T-helper 2 cell treated with Interferon-gamma antibody and Interleukin-4, amounts not matched to agents 5 μg/mL and 100 μg/mL, for 36 hours (primary cell): ENCODE data around the gene ACVRL1.

Source experiments
- DNase-seq: peaks from one replicate; pipeline ENCODE4 v3.0.0; 2021; ENCODE audit warnings: low spot score
- H3K27ac Mint-ChIP-seq: one replicate; pipeline ENCODE4 v1.8.0; 2021; ENCODE audit warnings: mild to moderate bottlenecking, mixed read lengths
- H3K27me3 Mint-ChIP-seq: one replicate; pipeline ENCODE4 v1.8.0; 2021; ENCODE audit warnings: low read depth, mixed read lengths
- H3K36me3 Mint-ChIP-seq: one replicate; pipeline ENCODE4 v1.8.0; 2021; ENCODE audit warnings: low read depth, mixed read lengths
- H3K4me1 Mint-ChIP-seq: one replicate; pipeline ENCODE4 v1.8.0; 2021; ENCODE audit warnings: low read depth, mixed read lengths
- H3K4me3 Mint-ChIP-seq: one replicate; pipeline ENCODE4 v1.8.0; 2022; ENCODE audit warnings: mild to moderate bottlenecking, moderate library complexity, mixed read lengths
- H3K9me3 Mint-ChIP-seq: one replicate; pipeline ENCODE4 v1.8.0; 2021; ENCODE audit warnings: mixed read lengths

Gene ACVRL1

DNA sequence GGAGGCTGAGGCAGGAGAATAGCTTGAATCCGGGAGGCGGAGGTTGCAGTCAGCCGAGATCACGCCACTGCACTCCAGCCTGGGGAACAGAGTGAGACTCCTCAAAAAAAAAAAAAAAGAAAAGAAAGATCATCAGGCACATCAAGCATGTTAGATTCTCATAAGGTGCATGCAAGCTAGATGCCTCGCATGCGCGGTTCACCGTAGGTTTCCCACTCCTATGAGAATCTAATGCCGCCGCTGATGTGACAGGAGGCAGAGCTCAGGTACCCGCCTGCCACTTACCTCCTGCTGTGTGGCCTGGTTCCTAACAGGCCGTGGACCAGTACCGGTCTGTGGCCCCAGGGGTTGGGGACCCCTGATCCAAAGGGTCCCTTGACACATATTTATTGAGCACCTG, 51.2 kb downstream of the ACVRL1 start:
- H3K27ac Mint-ChIP-seq: no peak overlapping the region
- H3K4me1 Mint-ChIP-seq: peaks cover 2% of the 10 kb centered on the region
- no peaks in the 10 kb centered on the region for H3K36me3 Mint-ChIP-seq
- no peak for DNase-seq
- no peaks in the 10 kb centered on the region for H3K9me3 Mint-ChIP-seq
- H3K27me3 Mint-ChIP-seq: peaks cover 51% of the 10 kb centered on the region
- H3K4me3 Mint-ChIP-seq: no peak overlapping the region

DNA sequence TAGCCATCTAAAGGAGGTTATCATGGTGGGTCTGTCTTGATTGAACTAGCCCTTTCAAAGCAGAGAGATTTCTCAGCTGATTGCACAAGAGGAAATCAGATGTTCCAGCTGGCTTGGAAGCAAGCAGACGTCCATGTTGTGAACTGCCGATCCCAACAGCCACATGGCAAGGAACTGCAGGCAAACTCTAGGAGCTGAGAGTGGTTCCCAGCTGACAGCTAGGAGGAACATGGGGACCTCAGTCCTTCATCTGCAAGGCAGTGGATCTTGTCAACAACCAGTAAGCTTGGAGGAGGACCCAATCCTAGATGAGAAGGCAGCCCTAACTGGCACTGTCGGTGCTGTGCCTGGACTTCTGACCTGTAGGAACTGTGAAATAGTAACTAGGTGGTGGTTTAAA, 51.9 kb downstream of the ACVRL1 start:
- Mint-ChIP-seq H3K27ac (no peak overlapping the region), H3K9me3 (no peaks in the 10 kb centered on the region), H3K27me3 (peaks cover 49% of the 10 kb centered on the region), H3K4me3 (no peak overlapping the region), H3K36me3 (no peaks in the 10 kb centered on the region), H3K4me1 (no peaks in the 10 kb centered on the region)
- DNase-seq: no peak

DNA sequence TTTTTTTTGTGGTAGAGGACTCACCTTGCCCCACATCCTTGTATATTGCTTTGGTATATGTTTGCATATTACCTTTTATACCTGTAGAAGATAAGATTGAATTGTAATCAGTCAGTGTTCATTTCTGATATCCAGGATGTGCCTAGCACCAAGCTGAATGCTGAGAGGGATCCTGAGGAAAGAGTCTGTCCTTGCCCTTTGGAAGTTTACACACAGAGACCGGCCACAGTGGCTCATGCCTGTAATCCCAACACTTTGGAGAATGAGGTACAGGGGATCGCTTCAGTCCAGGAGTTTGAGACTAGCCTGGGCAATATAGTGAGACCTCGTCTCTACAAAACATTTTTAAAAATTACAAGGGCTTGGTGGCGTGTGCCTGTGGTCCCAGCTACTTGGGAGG, 52.6 kb downstream of the ACVRL1 start:
- H3K36me3 Mint-ChIP-seq: no peaks in the 10 kb centered on the region
- H3K27ac Mint-ChIP-seq: no peak overlapping the region
- peaks cover 48% of the 10 kb centered on the region for H3K27me3 Mint-ChIP-seq
- no peaks in the 10 kb centered on the region for H3K4me1 Mint-ChIP-seq
- no peak for DNase-seq
- no peaks in the 10 kb centered on the region for H3K9me3 Mint-ChIP-seq
- H3K4me3 Mint-ChIP-seq: no peak overlapping the region

DNA sequence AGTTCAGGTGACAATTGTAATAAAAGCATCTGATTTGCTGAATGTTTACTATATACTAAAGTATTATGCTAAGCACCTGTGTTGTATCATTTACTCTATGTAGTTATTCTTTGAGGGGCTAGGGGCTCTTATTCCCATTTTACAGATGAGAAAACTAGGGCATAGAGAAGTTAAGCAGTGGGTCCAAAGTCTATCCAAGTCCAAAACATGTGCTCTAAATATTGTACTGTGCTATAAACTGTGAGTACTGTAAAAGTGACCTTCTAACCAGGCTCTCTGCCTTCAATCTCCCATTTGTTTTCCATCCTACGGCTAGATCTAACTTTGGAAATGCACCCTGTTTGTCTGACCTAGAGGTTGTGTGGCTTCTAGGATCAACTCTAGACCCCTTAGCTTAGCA, 53.2 kb downstream of the ACVRL1 start:
- no peaks in the 10 kb centered on the region for H3K4me1 Mint-ChIP-seq
- H3K36me3 Mint-ChIP-seq: no peaks in the 10 kb centered on the region
- H3K27me3 Mint-ChIP-seq: peaks cover 48% of the 10 kb centered on the region
- H3K4me3 Mint-ChIP-seq: no peak overlapping the region
- H3K27ac Mint-ChIP-seq: no peak overlapping the region
- H3K9me3 Mint-ChIP-seq: no peaks in the 10 kb centered on the region
- no peak for DNase-seq

DNA sequence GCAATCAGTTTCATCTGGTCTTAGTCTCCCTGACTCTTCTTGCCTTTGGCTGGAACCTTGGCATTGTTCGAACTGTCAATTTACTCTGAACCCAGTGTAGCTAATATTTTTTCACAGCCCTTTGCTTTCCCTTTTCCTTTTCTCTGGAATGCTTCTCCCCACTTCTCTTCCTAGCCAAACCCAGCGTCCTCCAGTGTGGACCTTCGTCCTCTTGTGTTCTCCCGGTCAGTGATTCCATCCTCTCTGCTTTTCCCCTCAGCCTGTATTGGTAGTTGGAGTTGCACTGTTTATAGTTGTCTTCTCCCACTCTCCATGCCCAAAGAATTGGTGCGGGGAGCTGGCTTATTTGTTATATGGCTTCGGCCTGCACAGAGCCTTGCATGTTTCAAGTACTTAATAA, 53.6 kb downstream of the ACVRL1 start:
- no peaks in the 10 kb centered on the region for H3K36me3 Mint-ChIP-seq
- no peak for DNase-seq
- H3K4me1 Mint-ChIP-seq: no peaks in the 10 kb centered on the region
- H3K27me3 Mint-ChIP-seq: peaks cover 48% of the 10 kb centered on the region
- H3K27ac Mint-ChIP-seq: no peak overlapping the region
- H3K9me3 Mint-ChIP-seq: no peaks in the 10 kb centered on the region
- no peak overlapping the region for H3K4me3 Mint-ChIP-seq

DNA sequence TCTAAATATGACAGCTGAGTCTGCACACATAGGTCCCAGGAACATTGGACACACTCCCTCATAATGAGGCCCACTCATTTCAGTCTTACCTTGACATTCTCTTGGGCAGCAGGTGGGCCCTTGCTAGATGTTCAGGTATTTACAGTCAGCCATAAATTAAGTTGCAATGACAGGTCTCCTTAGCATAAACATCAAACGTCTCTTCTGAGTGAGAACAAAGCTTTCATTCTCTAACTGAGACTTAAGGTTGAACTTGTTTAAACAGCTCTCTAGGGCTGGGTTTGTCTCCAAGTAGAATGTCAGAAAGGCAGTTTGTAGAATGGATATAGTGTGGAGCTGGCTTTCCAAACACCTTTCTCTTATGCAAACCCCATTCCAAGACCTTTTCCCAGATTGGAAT, 54.5 kb downstream of the ACVRL1 start:
- H3K9me3 Mint-ChIP-seq: no peaks in the 10 kb centered on the region
- H3K36me3 Mint-ChIP-seq: no peaks in the 10 kb centered on the region
- no peak overlapping the region for H3K27ac Mint-ChIP-seq
- H3K27me3 Mint-ChIP-seq: peaks cover 49% of the 10 kb centered on the region
- H3K4me3 Mint-ChIP-seq: no peak overlapping the region
- no peak for DNase-seq
- no peaks in the 10 kb centered on the region for H3K4me1 Mint-ChIP-seq

DNA sequence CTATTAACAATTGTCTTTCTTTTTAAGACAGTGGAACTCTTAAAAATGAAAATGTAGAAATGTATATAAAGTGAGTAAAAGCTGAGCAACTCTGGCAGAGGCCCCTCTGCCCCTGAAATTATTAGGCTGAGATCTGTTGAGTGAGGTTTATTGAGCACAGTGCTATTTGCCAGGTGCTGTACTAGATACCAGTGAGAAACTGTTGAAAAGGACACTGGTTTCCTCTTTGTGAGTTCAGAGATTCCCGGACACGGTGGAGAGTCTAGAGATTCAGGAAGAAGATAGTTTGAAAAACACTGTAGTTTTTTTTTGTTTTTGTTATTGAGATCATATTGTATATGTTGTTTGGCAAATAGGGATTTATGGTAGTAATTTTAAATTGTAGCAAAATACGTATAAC, 55.4 kb downstream of the ACVRL1 start:
- H3K27ac Mint-ChIP-seq: no peak overlapping the region
- no peaks in the 10 kb centered on the region for H3K36me3 Mint-ChIP-seq
- peaks cover 53% of the 10 kb centered on the region for H3K27me3 Mint-ChIP-seq

DNA sequence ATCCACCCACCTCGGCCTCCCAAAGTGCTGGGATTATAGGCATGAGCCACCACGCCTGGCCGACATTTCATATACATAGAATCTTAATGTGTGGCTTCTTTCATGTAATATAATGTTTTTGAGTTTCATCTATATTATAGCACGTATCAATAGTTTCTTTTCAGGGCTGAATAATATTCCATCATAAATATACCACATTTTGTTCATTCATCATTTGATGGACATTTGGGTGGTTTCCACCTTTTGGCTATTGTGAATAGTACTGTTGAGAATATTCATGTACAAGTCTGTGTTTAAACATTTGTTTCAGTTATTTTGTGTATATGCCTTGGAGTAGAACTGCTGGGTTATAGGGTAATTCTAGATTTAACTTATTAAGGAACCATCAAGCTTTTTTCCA, 56.2 kb downstream of the ACVRL1 start:
- H3K9me3 Mint-ChIP-seq: no peaks in the 10 kb centered on the region
- peaks cover 56% of the 10 kb centered on the region for H3K27me3 Mint-ChIP-seq
- peaks cover 2% of the 10 kb centered on the region for H3K4me1 Mint-ChIP-seq
- no peak overlapping the region for H3K4me3 Mint-ChIP-seq
- no peaks in the 10 kb centered on the region for H3K36me3 Mint-ChIP-seq
- DNase-seq: no peak
- H3K27ac Mint-ChIP-seq: no peak overlapping the region

More for the DNA sequence above, 55.4 kb downstream of the ACVRL1 start:
- Mint-ChIP-seq H3K4me3 (no peak overlapping the region), H3K9me3 (no peaks in the 10 kb centered on the region), H3K4me1 (no peaks in the 10 kb centered on the region)
- no peak for DNase-seq

DNA sequence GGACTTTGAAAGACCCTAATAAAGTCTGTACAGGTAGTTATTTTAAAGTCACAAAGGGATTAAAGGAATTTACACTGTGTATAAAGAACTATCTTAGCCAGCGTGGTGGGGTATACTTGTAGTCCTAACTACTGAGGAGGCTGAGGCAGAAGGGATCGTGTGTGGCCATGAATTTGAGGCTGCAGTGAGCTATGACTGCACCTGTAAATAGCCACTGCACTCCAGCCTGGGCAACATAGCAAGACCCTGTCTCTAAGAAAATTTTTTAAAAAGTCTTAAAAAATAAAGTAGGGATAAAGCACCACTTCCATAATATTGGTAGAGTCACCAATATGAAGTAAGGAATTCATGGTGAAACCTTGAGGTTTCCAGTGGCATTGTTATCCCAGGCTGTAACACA, 62.3 kb downstream of the ACVRL1 start:
- DNase-seq: no peak
- Mint-ChIP-seq H3K36me3 (no peaks in the 10 kb centered on the region), H3K27ac (no peak overlapping the region), H3K27me3 (peaks cover 60% of the 10 kb centered on the region), H3K4me1 (peaks cover 47% of the 10 kb centered on the region), H3K4me3 (no peak overlapping the region), H3K9me3 (no peaks in the 10 kb centered on the region)

DNA sequence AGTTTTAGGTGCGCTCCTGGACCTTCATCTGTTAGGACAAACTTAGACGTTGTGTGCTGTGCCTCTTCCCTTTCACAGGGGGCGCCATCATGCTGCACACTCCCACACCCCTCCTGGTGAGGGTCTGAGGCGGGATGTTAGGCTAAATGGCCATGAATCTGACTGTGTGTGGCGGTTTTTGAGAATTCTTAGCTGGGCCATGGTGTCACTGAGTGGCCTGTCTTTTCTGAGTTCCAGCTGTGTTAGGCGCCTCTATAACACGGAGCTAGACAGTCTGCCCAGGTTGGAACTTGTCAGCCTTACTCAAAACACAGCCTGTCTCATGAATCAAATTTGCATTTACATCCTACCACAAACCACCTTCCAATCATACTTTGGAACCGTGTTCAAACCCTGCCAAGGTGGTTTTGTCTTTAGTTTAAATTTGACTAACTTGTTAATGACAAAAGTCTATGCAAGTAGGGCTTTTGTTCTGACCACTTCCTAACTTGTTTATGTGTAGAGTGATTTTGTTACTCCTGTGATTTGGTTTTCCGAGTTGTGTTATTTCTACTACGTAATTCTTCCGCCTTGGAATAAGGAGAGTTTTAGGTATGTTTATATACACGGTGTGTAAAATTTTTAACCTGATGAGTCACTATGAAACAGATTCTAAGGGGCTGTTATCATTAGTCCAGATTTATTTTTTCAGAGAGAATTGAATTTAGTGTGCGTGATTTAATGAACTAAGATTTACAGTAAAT, 63.8 kb downstream of the ACVRL1 start:
- Mint-ChIP-seq H3K36me3 (peaks cover 6% of the 10 kb centered on the region), H3K4me1 (peaks cover 61% of the 10 kb centered on the region), H3K27ac (peak overlapping the region; percentile 33), H3K4me3 (peak overlapping the region; percentile 74), H3K9me3 (no peaks in the 10 kb centered on the region), H3K27me3 (peaks cover 55% of the 10 kb centered on the region)
- peak; percentile 73 for DNase-seq

DNA sequence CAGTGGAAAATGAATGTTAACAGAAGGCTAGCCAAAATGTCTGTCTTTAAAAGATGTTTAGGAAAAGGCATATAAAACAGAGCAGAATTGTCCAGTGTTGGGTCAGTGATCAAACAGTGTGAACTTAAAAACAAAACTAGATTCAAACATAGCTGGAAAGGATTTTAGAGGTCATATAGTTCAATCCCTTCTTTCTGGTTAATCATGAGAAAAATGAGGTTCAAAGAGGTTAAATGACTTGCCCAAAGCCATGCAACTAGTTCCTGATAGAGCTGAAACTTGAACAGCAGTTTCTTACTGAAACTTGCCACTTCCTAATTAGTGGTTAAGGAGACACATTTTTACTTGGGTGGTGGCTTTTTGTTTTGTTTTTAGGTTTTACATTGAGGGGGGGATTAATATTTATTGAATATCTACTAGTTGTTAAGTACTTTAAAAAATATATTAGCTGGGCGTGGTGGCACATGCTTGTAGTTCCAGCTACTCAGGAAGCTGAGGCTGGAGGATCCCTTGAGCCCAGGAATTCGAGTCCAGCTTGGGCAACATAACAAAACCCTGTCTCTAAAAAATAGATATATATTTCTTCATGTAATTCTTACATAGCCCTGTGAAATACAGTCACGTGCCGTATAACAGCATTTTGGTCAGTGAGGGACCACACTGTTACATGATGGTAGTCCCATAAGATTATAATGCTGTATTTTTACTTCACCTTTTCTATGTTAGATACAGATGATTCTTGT, 64.5 kb downstream of the ACVRL1 start:
- H3K36me3 Mint-ChIP-seq: peaks cover 12% of the 10 kb centered on the region
- peaks cover 69% of the 10 kb centered on the region for H3K4me1 Mint-ChIP-seq
- H3K27ac Mint-ChIP-seq: peak overlapping the region; percentile 32
- DNase-seq: no peak
- H3K27me3 Mint-ChIP-seq: peaks cover 61% of the 10 kb centered on the region
- peak overlapping the region; percentile 74 for H3K4me3 Mint-ChIP-seq
- H3K9me3 Mint-ChIP-seq: no peaks in the 10 kb centered on the region

DNA sequence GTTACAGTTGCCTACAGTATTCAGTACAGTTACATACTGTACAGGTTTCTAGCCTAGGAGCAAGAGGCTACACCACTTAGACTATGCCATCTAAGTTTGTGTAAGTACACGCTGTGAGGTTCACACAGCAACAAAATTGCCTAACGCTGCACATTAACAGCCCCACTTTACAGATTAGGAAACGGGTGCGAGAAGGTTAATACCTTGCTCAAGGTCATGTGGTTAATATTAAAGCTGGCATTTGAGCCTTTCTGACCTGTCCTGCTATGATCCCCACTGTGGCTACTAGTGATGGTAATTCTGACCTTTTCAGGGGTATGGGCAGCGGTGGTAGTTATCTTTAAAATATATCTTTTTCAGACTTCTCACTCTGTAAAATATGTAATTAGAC, 65.1 kb downstream of the ACVRL1 start:
- Mint-ChIP-seq H3K4me1 (peaks cover 71% of the 10 kb centered on the region), H3K27ac (no peak overlapping the region), H3K4me3 (peak overlapping the region; percentile 74), H3K27me3 (peaks cover 62% of the 10 kb centered on the region), H3K36me3 (peaks cover 13% of the 10 kb centered on the region), H3K9me3 (no peaks in the 10 kb centered on the region)
- DNase-seq: no peak

DNA sequence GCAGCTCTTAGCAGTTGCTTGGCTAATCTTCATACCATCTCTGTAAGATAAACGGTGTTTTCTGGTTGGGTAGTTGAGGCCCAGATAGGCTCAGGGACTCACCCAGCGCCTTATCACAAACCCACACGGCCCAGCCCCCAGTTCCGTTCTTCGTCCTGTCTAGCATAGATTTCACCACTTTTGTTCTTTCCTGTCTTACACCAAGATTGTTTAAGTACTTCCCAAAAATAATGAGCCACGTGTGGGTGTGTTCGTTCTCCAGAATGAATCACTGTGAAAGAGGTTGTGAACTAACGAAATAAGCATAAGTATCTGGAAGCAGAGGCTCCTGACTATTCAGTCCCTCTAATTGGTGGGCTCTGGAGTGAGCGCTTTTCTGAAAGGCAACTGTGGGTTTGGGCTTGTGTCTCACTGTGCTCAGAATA, 65.6 kb downstream of the ACVRL1 start:
- peak; percentile 86 for DNase-seq
- peaks cover 13% of the 10 kb centered on the region for H3K36me3 Mint-ChIP-seq
- H3K9me3 Mint-ChIP-seq: no peaks in the 10 kb centered on the region
- H3K4me1 Mint-ChIP-seq: peaks cover 71% of the 10 kb centered on the region
- no peak overlapping the region for H3K27ac Mint-ChIP-seq
- H3K27me3 Mint-ChIP-seq: peaks cover 57% of the 10 kb centered on the region
- H3K4me3 Mint-ChIP-seq: peak overlapping the region; percentile 74
